SK-N-SH treated with all-trans-retinoic acid at 6 μM for 48 hours (cell line): Measurements from ENCODE around the gene EXOC5.

Experiments
- ARNTL ChIP-seq: fragments of 450-650 bp; formaldehyde crosslinking; IDR thresholded peaks from 2 replicates; pipeline ENCODE4 v1.5.0; 2020; ENCODE audit warnings: low read depth, mild to moderate bottlenecking, moderate library complexity, borderline replicate concordance
- BACH2 ChIP-seq: fragments of 250-450 bp; sonication (Bioruptor Pico); IDR thresholded peaks from 2 replicates; pipeline ENCODE4 v1.9.0; 2021; ENCODE audit warnings: mild to moderate bottlenecking, borderline replicate concordance
- OSR1 ChIP-seq: fragments of 250-450 bp; sonication (Bioruptor Pico); IDR thresholded peaks from 2 replicates; pipeline ENCODE4 v1.8.0; 2022; ENCODE audit warnings: moderate library complexity, mild to moderate bottlenecking, inconsistent platforms
- PATZ1 ChIP-seq: fragments of 250-450 bp; sonication (Bioruptor Pico); IDR thresholded peaks from 2 replicates; pipeline ENCODE4 v1.8.0; 2020; ENCODE audit warnings: mild to moderate bottlenecking, moderate library complexity, borderline replicate concordance
- POU6F1 ChIP-seq: fragments of 250-450 bp; sonication (Bioruptor Pico); IDR thresholded peaks from 2 replicates; pipeline ENCODE4 v1.8.0; 2021; ENCODE audit warnings: low read depth, mild to moderate bottlenecking, moderate library complexity, borderline replicate concordance
- PPARA ChIP-seq: fragments of 250-450 bp; sonication (Bioruptor Pico); IDR thresholded peaks from 2 replicates; pipeline ENCODE4 v1.5.0; 2020; ENCODE audit warnings: mild to moderate bottlenecking, borderline replicate concordance
- TCF4 ChIP-seq: fragments of 250-450 bp; sonication (Bioruptor Pico); IDR thresholded peaks from 2 replicates; pipeline ENCODE4 v1.8.0; 2021; ENCODE audit warnings: mild to moderate bottlenecking, moderate library complexity, borderline replicate concordance
- ZFP3 ChIP-seq: fragments of 250-450 bp; sonication (Bioruptor Pico); IDR thresholded peaks from 2 replicates; pipeline ENCODE4 v1.5.0; 2020; ENCODE audit warnings: mild to moderate bottlenecking, moderate library complexity
- ZFP30 ChIP-seq: fragments of 450-650 bp; formaldehyde crosslinking; IDR thresholded peaks from 2 replicates; pipeline ENCODE4 v1.5.0; 2022; ENCODE audit warnings: mild to moderate bottlenecking, moderate library complexity
- ZNF70 ChIP-seq: fragments of 450-650 bp; formaldehyde crosslinking; IDR thresholded peaks from 2 replicates; pipeline ENCODE4 v1.5.0; 2020; ENCODE audit warnings: mild to moderate bottlenecking, moderate library complexity
- TF ChIP-seq, protein P1 (sequence below): fragments of 250-450 bp; sonication (Bioruptor Pico); IDR thresholded peaks from 2 replicates; pipeline ENCODE4 v1.5.0; 2020; ENCODE audit warnings: mild to moderate bottlenecking, moderate library complexity
- TF ChIP-seq, protein P2 (sequence below): fragments of 250-450 bp; sonication (Bioruptor Pico); IDR thresholded peaks from 2 replicates; pipeline ENCODE4 v1.5.1; 2021; ENCODE audit warnings: mild to moderate bottlenecking, moderate library complexity
- TF ChIP-seq, protein P3 (sequence below): fragments of 250-450 bp; sonication (Bioruptor Pico); IDR thresholded peaks from 2 replicates; pipeline ENCODE4 v1.5.1; 2020; ENCODE audit warnings: low read depth, mild to moderate bottlenecking, moderate library complexity

DNA sequence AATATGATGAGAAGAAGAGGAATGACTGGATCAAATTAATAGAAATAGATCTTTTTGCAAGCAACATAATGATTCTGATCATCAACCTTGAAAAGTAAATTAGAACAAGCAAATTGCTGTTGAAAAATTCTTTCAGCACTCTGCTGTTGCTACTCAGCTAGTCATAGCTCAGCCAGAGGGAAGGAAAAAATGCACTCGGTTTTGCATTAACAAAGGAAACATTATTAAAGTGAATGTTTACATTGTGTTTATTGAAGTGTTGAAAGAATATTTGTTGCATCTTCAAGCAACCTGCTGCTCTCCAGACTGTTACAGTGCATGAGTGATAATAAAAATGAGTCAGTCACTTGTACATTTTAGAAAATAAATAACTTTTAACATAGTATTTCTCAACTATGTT lies 26.5 kb upstream of the EXOC5 start:
- no peak for TF ChIP-seq PATZ1 (CRISPR knock-in tag)
- TF ChIP-seq BACH2 = no peak
- TF ChIP-seq POU6F1 = no peak
- no peak for TF ChIP-seq PPARA
- TF ChIP-seq ZFP30 (CRISPR knock-in tag) = no peak
- TF ChIP-seq, protein P1, sequence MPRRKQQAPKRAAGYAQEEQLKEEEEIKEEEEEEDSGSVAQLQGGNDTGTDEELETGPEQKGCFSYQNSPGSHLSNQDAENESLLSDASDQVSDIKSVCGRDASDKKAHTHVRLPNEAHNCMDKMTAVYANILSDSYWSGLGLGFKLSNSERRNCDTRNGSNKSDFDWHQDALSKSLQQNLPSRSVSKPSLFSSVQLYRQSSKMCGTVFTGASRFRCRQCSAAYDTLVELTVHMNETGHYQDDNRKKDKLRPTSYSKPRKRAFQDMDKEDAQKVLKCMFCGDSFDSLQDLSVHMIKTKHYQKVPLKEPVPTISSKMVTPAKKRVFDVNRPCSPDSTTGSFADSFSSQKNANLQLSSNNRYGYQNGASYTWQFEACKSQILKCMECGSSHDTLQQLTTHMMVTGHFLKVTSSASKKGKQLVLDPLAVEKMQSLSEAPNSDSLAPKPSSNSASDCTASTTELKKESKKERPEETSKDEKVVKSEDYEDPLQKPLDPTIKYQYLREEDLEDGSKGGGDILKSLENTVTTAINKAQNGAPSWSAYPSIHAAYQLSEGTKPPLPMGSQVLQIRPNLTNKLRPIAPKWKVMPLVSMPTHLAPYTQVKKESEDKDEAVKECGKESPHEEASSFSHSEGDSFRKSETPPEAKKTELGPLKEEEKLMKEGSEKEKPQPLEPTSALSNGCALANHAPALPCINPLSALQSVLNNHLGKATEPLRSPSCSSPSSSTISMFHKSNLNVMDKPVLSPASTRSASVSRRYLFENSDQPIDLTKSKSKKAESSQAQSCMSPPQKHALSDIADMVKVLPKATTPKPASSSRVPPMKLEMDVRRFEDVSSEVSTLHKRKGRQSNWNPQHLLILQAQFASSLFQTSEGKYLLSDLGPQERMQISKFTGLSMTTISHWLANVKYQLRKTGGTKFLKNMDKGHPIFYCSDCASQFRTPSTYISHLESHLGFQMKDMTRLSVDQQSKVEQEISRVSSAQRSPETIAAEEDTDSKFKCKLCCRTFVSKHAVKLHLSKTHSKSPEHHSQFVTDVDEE (CRISPR knock-in tag) = no peak
- TF ChIP-seq OSR1 (CRISPR knock-in tag) = no peak
- no peak for TF ChIP-seq TCF4
- TF ChIP-seq, protein P2, sequence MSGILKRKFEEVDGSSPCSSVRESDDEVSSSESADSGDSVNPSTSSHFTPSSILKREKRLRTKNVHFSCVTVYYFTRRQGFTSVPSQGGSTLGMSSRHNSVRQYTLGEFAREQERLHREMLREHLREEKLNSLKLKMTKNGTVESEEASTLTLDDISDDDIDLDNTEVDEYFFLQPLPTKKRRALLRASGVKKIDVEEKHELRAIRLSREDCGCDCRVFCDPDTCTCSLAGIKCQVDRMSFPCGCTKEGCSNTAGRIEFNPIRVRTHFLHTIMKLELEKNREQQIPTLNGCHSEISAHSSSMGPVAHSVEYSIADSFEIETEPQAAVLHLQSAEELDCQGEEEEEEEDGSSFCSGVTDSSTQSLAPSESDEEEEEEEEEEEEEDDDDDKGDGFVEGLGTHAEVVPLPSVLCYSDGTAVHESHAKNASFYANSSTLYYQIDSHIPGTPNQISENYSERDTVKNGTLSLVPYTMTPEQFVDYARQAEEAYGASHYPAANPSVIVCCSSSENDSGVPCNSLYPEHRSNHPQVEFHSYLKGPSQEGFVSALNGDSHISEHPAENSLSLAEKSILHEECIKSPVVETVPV = no peak
- TF ChIP-seq ZNF70 (CRISPR knock-in tag) = no peak
- TF ChIP-seq ARNTL = no peak
- no peak for TF ChIP-seq ZFP3 (CRISPR knock-in tag)
- TF ChIP-seq, protein P3, sequence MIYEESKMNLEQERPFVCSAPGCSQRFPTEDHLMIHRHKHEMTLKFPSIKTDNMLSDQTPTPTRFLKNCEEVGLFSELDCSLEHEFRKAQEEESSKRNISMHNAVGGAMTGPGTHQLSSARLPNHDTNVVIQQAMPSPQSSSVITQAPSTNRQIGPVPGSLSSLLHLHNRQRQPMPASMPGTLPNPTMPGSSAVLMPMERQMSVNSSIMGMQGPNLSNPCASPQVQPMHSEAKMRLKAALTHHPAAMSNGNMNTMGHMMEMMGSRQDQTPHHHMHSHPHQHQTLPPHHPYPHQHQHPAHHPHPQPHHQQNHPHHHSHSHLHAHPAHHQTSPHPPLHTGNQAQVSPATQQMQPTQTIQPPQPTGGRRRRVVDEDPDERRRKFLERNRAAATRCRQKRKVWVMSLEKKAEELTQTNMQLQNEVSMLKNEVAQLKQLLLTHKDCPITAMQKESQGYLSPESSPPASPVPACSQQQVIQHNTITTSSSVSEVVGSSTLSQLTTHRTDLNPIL (CRISPR knock-in tag) = no peak
